Hematopoietic multipotent progenitor cell treated with erythropoietin and hydrocortisone succinate and interleukin-3 and kit ligand, for 4 days (in vitro differentiated cells): ENCODE data around the gene PLCL1.

Experiments used
- DNase-seq: peaks from one replicate; pipeline ENCODE4 v3.0.0-alpha.2; 2015

Gene PLCL1

DNA sequence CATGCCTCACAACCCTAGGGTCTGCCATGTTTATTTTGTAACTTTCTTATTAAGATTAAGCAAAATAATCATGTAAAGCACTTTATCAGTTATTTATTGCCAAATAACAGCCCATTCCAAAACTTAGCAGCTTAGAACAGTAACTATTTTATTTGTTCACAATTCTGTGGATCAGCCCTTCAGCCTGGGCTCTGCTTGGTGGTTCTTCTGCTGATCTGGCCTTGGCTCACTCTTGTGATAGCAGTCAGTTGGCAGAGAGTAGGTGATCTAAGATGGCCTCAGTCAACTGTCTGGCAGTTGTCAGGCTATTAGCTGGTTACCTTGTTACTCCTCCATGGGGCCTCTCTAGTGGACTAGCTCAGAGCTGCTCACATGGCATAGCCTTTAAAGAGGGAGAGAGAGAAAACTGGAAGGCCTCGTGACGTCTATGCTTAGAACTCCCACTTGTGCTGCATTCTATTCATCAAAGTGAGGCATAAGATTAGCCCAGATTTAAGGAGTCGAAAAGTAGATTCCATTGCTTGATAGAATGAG, 54.3 kb downstream of the PLCL1 start:
- DNase-seq, result no peak

DNA sequence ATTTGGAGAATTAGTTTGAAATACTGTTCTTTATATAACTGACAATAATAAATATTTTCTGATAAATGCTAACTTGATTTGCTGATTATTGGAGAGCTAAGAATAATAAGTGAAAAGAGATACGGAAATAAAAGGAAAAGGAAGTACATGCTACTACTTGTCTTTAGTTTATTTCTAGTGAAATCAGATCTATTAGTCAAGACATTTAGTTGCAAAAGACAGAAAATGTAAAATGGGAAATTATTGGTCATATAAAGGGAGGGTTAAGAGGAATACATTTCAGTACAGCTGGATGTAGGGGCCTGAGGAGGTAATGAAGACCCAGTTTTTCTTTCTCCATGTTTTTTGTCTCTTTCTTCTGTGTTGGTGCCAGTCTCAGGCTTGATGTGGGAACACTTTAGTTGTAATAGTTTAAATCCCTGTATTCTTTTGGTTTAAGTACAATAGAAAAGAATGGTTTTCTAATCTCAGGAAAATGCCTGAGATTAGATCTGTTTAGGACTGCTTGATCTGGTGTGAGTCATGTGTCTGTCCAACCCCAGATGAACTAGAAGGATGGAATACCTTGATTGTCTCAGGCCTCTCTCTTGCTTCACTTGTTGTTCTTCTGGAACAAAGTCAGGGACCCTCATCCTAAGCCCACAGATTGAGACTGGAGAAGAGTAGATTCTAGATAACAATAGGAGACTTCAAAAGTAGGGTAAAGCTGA, 58.0 kb downstream of the PLCL1 start:
- DNase-seq, result no peak

DNA sequence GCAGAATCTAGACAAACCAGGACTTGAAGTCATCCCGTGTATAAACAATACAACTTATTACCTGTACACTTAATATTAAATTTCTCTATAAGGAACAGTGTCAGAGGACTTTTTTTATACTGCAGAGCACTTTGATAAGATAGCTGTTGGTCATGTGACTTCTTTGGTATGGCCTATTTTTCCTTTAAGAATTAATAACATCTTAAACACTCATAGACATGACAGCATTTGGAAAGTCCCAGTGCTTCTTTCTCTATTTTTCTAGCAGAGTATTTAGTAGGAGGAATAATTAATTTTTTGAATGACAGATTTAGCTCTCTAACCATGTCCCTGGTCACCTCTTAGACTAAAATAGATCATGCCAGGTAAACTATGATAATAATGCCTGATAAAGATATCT, 59.4 kb downstream of the PLCL1 start:
- DNase-seq, result no peak

- no peak for DNase-seq
These were observed 62.1 kb downstream of the PLCL1 start for GRCh38 chr2:197866455-197866854.

- no peak for DNase-seq
These were observed 62.6 kb downstream of the PLCL1 start for GRCh38 chr2:197867033-197867432.

DNA sequence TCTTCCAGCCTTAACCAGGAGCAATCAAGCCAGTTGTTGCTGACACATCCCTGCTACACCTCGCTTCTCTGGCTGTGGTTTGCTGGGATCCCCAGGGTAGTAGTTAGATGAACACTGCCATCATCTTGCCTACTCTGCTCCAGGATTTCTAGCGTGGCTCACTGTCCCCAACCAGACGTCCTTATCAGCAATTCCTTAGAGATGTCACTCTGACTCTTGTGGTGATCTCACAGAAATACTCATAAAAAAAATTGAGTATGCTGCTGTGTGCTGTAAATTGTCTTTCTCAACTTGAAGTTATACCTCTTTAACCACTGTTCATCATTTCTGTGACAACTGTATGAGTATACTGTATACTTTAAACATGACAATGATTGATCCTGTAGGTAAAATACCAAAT, 63.2 kb downstream of the PLCL1 start:
- DNase-seq, result no peak

DNA sequence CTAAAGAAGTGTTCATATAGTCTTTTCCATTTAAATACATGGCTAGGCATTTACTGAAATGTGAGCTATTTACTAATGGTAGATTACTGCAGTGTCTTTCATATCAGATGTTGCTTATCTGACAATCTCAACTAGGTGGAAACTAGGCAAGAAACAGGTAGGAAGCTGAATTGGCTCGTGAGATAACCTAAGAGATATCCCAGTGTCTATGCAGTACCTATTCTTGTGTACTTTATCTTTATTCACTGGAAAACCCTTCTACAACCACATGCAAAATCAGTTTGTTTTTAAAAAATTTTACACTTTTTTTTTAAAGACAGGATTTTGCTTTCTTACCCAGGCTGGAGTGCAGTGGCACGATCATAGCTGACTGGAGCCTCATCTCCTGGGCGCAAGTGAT, 63.8 kb downstream of the PLCL1 start:
- no peak for DNase-seq

- no peak for DNase-seq
These were observed 64.6 kb downstream of the PLCL1 start for GRCh38 chr2:197869041-197869440.

- peak; percentile 77 for DNase-seq
These were observed 65.2 kb downstream of the PLCL1 start for GRCh38 chr2:197869501-197870111.

DNA sequence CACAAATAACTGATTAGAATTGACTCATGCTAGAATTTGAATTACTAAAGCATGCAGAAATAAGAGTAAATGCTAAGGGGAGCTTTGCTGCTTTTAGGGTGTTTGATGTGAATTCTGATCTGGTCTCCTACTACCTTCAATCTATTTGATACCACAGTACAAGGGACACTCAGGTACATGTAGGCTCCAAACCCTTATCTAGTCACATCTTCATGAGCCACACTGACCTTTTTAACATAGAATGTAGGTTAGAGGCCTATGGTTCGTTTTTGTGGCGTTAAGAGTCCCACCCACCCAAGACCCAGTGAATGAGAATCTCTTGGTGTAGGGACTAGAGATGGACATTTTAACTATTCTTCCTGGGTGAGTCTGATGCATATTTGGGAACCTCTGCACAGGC, 65.7 kb downstream of the PLCL1 start:
- no peak for DNase-seq

DNA sequence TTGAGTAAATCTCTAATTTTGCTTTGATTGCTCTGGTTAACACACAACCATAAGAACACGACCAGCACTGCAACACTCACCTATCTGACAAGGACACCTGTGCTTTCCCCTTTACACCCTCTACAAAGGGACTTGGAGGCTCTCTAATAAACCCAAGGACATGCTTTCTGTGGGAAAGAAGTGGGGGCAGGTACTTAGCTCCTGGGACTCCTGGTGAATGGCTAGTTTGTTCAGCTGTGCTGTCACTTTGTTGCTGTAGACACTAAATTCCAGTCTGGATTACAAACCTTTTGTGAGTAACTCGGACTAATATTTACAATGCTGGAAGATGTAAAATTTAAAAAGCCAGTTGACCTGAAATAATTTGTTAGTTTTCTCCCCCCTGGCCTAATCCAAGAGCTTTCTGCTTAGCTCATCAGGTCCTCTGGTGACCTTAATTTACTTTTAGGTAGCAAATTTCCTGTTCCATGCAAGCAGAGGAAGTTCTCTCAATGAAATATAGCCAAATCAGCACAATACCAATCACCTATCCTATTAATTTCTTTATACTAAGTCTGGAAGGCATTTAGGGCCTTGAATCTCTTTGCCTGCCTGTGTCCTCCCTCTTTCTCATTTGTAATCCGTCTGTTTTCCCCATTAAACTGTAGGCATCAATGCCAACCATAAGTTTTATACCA, 67.5 kb downstream of the PLCL1 start:
- no peak for DNase-seq

DNA sequence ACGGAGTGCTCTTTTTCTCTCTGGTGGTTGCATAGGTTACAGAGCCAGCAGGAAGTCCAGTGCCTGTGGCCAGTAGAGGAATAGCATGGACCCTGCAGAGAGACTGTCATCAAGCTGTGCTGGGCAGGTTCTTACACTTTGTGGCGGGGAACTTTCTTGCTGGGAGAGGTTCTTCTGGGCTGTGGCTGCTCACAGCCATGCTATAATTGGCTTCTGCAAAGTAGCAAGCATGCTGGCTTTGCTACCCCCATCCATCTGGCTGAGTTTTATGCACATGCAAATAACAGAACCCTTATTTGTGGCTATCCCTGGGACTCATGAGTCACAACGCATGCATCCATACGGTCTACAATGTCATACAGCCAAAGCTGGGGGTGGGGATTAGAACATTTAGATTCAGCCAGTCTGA, 68.9 kb downstream of the PLCL1 start:
- no peak for DNase-seq

- no peak for DNase-seq
These were observed 71.4 kb downstream of the PLCL1 start for GRCh38 chr2:197875763-197876162.

- DNase-seq, result no peak
These were observed 72.1 kb downstream of the PLCL1 start for GRCh38 chr2:197876524-197876923.

- DNase-seq, result no peak
These were observed 72.6 kb downstream of the PLCL1 start for GRCh38 chr2:197877038-197877437.

- no peak for DNase-seq
These were observed 74.4 kb downstream of the PLCL1 start for GRCh38 chr2:197878792-197879191.

- no peak for DNase-seq
These were observed 75.5 kb downstream of the PLCL1 start for GRCh38 chr2:197879812-197880408.

DNA sequence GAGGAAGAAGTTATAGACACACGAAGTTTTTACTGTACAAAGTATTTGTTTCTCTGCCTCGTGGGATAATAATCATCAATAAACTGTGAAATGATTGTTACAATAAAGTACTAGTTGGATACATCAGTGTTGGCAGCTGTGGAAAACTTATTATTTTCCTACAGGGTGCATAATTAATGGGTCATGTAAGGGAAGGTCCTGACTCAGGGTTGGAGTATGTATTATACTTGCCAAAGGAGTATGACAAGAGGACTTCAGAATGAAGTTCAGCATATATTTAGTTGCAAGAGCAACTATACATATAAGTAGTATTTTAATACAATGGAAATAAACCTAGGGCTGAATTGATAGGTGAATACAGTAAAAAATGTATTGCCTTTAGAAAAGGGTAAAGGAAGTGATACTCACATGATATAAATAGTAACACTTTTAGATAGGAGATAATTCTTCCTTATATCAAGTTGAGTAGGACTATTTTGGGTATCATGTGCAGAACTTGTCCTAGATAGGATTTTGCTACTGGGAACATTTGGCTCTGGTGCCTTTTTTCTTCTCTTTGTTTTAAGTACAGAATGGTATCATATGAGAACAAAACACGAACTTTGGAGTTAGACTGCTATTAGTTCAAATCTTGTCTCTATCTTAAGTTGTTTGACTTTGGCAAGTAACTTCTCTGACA, 79.1 kb downstream of the PLCL1 start:
- DNase-seq, result no peak

GRCh38 chr2:197884252-197884651, 79.9 kb downstream of the PLCL1 start:
- DNase-seq, result no peak

GRCh38 chr2:197885126-197885525, 80.7 kb downstream of the PLCL1 start:
- DNase-seq, result no peak

DNA sequence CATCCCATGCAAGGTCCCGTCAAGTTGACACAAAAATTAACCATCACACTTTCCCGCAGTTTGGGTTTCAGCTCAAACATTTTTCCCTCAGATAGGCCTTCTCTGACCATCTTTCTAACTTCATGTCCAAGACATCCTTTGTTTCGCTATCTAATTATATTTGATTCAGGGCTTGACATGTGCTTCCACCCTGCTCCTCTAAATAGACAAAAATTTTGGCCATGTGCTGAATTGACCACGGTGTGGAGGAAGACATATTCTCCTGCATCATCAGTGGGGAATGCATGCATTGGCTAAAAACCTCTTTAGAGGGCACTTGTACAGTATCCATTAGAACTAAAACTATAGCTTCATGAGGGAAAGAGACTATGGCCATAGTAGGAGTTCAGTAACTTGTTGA, 81.2 kb downstream of the PLCL1 start:
- DNase-seq, result no peak

DNA sequence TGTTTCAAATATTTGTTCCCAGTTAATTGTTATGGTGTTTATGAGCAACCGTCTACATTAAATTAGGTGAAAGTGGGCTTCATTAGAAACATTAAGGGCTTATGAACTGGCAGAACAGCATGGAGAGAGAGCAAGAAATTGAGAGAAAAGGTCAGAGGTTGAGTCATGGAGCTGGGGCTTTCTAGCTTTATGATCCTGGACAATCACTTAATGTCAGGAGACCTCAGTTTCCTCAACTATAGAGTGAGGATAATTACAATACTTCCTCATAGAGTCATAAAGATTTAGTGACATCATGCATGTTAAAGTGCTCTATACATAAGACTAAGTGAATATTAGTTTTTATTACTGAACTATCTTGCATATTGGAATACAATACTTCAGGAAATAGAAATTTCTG, 83.9 kb downstream of the PLCL1 start:
- no peak for DNase-seq

- DNase-seq, result peak; percentile 82
These were observed 84.6 kb downstream of the PLCL1 start for GRCh38 chr2:197889041-197889440.
